GM23338 (cell line): ENCODE data around the gene SASH1.

Experiments used
- CREB1 ChIP-seq: fragments of 250-450 bp; sonication (Bioruptor Pico); IDR thresholded peaks from 2 replicates; pipeline ENCODE4 v1.5.0; 2020; ENCODE audit warnings: low read depth, mild to moderate bottlenecking, moderate library complexity
- CTCF ChIP-seq, 2 experiments: fragments of 200-600 bp in 1 of 2; sonication (generic) in 1 of 2; conservative IDR thresholded peaks; 2 replicates each; pipeline versions ENCODE4 v1.5.1 to v1.6.1; 2016 to 2017; ENCODE audit warnings: antibody characterized with exemption in 2 of 2, low read depth in 2 of 2, mild to moderate bottlenecking in 2 of 2, moderate library complexity in 1 of 2
- ETS1 ChIP-seq: IDR thresholded peaks from 2 replicates; pipeline ENCODE4 v1.6.1; 2016; ENCODE audit warnings: antibody characterized with exemption
- EZH2 ChIP-seq: fragments of 200-600 bp; sonication (generic); IDR thresholded peaks from one replicate; pipeline ENCODE4 v1.8.0; 2017; ENCODE audit warnings: antibody characterized with exemption, mild to moderate bottlenecking, low read depth; ENCODE audit not compliant: unreplicated experiment
- EZH2phosphoT487 ChIP-seq: fragments of 200-600 bp; sonication (generic); IDR thresholded peaks from one replicate; pipeline ENCODE4 v1.8.1; 2018; ENCODE audit warnings: antibody characterized with exemption; ENCODE audit not compliant: unreplicated experiment
- JUNB ChIP-seq: IDR thresholded peaks from one replicate; pipeline ENCODE4 v1.6.1; 2016; ENCODE audit warnings: antibody characterized with exemption; ENCODE audit not compliant: unreplicated experiment
- NANOG ChIP-seq: IDR thresholded peaks from 2 replicates; pipeline ENCODE4 v1.6.1; 2016; ENCODE audit warnings: antibody characterized with exemption, borderline replicate concordance
- POLR2AphosphoS5 ChIP-seq: IDR thresholded peaks from 2 replicates; pipeline ENCODE4 v1.6.1; 2016; ENCODE audit warnings: antibody characterized with exemption, low read depth
- REST ChIP-seq: IDR thresholded peaks from one replicate; pipeline ENCODE4 v1.6.1; 2018; ENCODE audit warnings: antibody characterized with exemption; ENCODE audit not compliant: unreplicated experiment
- ZNF331 ChIP-seq: fragments of 250-450 bp; sonication (Bioruptor Pico); IDR thresholded peaks from 2 replicates; pipeline ENCODE4 v1.5.0; 2020; ENCODE audit warnings: low read depth, mild to moderate bottlenecking, moderate library complexity

GRCh38 chr6:148383658-148384368, 41.2 kb downstream of the SASH1 start:
- TF ChIP-seq CTCF (conservative IDR thresholded peaks at IDR 0.05; ENCODE audit: low read depth in 2 of 2) (no peak), EZH2 (no peak), EZH2phosphoT487 (no peak), ZNF331 (CRISPR knock-in tag) (no peak), ETS1 (no peak), CREB1 (no peak), NANOG (no peak), POLR2AphosphoS5 (no peak), JUNB (no peak), REST (no peak)
